ENCODE data around the gene CEPT1.

Gene CEPT1

DNA sequence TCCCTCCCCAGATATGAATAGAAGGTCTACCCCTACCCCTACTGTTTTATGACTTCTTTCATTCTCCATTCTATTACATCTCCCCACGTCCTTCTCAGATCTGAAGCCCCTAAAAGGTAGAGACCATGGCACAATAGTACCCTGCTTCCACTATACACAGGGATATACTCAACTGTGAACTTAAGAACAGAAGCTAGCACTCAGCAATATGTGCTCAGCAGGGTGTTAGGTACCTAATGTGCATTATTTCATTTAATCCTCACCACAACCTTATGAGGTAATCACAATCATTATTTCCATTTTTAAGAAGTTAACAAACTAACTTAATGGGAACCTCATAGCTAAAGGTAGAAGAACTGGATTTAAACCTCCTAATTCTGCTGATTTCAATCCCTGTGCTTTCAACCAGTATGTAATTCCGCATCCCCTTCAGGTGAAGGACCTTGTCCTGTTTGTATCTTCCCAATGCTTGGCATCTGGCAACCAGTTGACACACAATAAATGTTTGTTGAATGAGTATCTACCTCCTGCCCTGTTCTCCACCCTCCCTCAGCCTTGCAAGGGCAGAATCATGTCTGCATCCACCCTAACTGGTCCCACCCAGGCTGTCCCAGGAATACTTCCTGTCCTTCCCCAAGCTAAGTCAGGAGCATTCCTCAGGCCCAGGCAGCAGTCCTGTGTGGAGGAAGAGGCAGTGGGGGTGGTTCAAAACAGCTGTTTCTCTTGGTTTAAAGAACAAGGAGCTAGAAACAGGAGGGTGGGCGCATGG is 53.9 kb downstream of the CEPT1 start:
- no peak for DNase-seq

DNA sequence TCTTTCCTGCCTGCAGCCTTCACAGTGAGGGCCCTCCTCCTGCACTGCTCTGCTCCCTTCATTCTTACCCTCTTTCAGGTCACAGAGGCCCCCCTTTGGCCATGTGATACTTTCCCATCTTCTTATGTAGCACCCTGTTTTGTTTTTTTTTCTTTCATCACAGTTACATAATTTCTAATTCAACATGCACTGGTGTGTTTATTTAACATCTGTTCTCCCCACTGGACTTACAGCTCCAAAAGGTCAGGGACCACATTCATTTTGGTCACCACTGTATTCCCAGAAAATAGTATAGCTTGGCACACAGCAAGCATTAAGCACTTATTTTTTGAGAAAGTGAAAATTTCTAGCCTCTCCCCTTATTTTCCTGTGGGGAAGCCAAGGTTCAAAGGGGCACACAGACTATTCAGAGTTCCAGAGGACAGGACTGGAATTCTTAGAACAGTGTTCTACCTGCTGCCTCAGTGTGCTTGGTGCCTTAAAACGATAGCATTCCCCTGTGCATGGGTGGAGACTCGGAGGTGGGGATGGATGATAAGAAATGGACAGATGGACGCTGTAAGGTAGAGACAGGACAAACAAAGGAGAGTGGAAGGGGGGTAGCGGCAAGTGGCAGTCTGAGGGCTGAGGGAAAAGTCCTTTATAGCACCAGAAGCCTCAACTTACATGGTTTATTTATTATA is 55.1 kb downstream of the CEPT1 start:
- no peak for DNase-seq

DNA sequence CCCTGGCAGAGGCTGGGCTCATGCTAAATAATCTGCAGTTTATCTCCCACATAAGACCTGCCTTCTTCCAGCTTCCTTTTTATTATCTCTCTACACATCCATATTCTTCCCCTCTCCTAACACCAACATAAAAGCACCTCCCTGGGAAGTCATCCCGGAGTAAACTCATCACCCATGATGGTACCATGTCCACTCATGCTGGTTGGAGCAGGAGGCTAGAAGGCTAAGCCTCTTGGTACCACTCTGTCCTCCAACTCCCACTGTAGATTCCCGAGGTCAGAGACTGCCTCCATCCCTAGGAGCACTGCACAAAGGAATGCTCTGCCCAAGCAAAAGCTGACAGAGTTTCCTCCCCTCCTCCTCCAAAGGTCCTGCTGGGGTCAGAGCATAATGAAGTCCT is 56.2 kb downstream of the CEPT1 start:
- DNase-seq, result no peak

DNA sequence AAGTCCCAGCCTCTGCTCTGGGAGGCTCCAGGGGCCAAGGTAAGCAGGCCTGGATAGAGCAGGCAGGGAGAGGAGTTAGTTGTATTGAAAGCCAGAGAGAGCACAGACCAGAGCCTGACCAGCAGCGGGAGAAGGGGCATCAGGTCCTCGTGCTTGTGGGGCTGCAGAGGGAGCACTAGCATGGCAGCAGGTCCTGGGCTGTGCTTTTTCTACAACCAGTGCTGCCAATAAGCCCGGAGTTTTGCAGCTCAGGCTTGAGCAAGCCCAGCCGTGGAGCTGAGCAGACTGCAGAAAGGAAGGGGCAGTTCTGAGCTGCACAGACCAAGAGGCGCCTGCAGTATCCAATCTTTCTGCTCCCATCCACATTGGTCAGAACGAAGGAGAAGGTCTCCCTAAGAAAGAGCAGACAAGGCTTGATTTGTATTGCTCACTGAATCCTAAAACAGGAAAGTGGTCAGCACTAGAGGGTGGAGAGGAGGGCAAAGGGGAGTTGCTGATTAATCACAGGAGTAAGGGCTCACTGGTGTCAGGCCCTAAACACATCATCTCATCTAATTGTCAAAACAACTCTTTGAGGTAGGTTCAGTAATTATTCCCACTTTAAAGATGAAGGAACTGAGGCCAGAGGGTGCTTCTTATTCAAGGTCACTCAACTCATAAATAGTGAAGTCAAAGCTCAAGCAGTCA is 57.7 kb downstream of the CEPT1 start:
- peak; percentile 69 for DNase-seq

DNA sequence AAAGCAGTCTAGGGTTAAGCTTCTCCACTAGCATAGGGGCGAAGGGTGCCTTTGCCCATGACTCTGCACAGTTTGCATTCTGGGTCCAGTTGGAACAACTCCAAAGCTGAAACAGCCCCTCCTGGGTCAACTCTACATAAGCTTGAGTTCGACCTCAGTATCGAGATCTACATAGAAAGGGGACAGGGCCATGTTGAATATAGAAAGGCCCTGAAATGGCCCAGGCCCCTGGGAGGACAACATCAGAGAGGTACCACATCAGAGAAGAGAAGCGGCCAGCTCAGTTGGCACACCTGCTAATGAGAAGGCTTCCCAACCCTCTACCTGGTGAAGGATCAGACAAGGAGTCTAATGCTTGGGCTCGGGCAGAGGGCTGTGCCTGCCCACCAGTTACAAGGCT is 58.8 kb downstream of the CEPT1 start:
- DNase-seq, result no peak

DNA sequence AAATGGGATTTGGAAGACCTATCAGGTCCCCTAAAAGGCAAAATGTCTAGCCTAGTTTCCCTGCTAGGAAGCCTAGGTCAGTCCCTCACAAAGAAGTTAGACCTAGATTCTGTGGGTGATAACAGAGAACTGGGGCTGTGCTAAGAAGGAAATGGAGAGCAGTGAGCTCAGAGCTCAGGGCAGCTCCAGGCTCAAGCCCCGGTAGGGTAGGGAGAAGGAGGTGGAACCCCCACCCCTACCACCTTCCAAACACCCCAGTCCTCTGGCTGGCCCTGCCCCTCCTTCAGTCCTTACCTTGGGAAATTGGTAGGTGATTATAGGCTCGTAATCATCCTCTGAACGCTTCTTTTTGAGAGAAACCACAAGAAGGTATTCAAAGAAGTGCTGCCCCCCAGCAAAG is 59.3 kb downstream of the CEPT1 start:
- DNase-seq, result no peak

DNA sequence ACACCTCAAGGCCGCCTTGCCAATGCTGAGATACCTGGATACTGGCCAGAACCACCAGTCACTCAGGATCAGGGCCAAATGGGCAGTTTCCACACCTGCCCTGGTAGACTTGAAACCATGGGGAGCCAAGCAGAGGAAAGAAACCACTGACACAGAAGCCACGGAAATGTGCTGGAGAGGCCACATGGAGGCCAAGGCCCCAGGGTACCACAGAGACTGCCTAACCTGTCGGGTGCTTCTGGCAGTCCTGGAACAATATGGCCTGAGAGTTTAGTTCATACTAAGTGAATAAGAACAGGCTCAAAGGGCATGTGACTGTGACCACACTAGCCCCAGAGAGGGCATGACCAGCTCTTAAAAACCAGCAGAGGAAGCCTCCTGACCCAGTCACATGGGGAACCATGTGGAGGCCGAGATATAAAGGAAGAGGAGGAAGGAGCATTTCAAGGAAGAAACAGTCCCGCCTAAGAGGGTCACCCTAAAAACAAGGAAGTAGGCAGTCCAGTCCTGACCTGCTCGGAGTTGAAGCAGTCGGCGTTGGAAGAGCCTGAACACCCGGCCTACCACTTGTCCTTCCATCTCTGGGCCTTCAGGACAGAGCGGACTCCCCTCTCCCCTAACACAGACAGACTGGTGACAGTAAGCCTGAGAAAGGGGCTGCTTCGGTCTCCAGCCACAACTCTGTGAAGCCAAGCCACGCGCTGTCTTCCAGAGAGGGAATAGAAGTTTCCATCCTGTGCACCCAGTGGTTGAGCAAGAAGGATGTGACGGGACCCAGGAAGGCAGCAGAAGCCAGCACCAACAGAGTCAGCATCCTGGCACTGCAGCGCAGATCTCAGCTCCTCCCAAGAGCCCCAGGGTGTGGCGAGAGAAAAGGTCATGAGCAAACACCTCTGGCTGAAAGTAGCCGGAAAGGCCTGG is 60.1 kb downstream of the CEPT1 start, which contains the start of gene DENND2D:
Gene DENND2D (minus strand): TSS at position 766 of the 921 bp plus-strand sequence. CDS start 187 bp downstream, at position 579.
- DNase-seq, result peak; percentile 65

DNA sequence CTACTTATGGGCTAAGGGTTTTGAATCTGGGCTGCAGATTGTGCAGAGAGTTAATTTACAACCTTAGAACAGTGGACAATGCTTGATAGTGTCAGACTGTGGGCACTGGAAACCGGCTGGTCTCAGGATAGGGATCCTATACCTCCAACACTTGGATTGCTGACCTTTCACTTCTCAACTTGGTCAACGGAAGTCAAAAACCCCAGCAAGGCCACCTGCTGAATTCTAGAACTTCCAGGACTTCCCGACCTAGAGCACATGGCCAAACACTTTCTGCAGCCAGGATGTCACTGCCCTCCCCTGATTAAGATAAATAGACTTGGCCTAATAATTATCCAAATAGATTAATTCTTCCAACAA is 60.8 kb downstream of the CEPT1 start:
- no peak for DNase-seq

DNA sequence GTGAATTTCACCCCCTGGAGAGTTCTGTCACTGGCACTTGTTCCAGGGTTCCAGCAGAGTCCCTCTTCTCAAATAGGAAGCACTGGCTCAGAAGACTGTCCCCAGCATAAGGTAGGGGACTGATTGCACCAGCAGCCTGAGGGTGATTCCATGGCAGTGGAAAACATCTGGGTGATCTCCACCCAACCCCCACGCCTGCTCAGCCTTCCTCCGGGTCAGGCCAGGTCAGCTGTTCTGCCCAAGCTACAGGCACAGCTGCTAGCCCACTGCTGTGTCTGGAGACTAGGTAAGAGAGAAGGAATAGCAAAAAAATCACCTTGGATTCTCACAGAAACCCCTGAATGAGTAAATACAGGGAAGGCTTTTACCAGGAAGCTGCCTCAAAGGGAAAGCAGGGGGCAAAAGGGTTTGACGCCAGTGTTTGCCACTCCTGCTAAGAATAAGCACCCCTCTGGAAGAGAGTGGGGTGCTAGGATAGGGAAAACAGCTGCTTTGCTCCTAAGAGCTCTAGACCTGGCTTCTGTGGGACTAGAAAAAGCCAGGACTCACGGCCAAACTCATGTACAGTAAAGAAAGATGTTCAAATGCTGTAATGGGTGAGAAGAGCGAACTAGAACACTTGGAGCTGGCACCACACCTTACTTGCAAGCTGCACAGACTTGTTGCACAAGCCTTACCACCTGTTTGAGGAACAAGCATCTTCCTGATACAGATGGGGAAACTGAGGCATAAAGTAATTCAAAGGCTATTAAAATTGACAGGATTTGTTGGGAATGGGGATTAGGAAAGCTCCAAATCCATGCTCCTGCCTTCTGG is 61.5 kb downstream of the CEPT1 start:
- DNase-seq, result no peak

DNA sequence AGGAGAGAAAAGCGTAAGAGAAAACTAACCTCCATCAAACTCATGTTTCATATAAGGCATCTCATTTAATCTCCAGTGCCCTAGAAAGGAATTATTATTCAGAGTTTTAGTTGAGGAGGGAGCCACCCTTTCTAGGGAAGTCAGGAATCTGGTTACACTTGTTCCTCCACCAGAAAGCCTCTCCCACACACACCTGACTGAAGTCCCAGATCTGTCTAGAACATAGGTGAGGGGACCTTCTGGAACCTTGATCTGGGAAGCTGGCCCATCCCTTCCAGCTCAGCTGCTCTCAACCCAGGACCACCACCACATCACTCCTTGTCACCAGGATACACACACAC is 62.3 kb downstream of the CEPT1 start:
- DNase-seq, result no peak

DNA sequence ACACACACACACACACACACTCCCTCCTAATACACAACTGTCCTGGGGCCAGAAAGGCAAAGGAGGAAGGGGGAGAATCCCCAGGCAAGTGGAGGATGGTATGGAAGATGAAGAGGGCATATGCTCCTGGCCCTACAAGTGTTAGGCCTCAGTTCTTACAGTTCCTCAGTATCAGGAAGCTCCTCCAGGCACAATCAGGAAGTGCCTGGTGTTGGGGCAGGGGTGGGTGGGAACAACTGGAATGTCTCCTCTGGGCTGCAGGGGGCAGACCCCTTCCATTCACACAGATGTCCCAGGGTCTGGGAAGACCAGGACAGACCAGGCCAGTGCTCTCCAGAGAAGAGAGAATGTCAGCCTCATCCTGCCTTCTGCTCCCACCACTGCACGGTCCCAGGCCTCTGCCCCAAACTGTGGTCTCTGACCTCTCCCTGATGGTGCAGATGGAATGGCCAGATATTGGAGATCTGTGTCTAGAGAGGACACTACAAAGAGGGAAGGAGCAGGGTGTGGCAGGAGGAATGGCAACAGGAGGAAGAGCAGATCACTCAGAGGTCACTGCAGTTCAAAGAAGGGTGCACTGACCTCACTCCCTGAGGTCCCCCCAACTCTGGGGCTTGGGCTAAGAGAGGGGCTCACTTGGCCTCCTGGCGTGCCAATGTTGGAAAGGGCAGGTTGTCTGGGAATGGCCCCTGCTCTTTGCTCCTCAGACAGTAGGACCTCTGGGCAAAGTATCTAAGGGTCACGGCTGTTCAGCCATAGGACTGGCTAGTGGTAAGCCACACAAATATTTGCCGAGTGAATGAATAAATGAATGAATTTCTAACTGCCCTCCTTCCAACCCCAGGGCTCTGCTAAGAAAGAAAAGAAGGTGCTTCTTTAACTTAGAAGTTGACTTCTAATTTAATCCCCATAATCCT is 62.9 kb downstream of the CEPT1 start:
- no peak for DNase-seq

DNA sequence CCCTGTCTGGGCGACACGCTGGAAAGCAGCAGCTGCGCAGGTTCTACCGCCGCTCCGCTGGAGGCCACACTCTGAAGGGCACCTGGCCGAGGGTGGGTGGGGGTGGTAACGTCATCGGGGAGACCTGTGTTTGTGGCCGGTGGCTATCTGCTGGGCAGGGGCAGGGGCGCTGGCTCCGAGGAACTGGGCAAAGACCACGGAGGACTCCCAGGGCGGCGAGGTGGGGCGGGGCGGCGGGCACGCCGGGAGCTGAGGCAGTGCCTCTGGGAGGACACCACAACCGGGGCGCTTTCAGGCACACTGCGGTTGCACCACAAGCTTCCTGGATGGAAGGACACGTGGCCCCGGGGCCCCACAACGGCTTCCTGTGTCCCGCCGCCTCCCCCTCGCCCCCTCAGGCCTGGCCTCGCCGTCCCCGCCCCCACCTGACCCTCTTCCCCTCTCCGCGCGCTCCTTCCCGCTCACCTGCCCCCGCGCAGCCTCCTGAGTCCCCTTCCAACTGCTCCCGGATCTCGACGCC is 63.7 kb downstream of the CEPT1 start:
- peak; percentile 86 for DNase-seq

DNA sequence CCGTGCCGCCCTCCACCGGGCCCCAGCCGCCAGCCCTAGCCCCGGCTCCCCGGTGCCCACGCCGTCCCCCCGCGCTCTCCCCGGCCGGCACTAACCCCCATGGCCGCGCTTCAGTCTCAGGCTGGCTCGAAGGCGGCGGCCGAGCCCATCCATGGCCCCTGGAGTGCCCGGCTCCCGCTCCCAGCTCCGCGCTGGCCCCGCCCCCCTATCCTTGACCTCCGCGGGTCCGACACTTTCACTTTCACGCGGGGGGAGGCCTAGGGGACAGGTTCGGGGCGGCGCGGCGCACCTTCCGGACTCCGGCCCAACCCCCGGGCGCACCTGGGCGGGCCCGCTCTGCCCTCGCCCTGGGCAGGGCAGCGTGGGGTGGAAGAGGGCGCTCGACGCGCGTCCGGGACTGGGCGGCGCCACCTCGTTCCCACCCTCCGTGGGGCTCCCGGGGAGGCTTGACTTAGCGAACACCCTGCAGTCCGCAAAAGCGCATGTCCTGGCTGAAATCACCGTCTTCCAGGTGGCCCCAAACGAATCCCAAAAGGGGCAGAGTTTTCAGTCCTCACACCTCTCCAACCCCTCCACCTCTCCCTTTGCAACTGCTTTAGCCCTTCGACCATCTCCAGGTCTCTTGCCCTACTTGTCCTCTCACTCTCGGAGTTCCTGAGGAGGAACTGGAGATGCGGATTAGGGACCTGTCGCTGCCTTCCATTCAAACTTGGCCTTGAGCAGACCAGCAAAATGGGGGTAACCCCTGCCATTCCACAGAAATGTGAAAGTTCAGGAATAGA is 64.4 kb downstream of the CEPT1 start:
- peak; percentile 79 for DNase-seq

DNA sequence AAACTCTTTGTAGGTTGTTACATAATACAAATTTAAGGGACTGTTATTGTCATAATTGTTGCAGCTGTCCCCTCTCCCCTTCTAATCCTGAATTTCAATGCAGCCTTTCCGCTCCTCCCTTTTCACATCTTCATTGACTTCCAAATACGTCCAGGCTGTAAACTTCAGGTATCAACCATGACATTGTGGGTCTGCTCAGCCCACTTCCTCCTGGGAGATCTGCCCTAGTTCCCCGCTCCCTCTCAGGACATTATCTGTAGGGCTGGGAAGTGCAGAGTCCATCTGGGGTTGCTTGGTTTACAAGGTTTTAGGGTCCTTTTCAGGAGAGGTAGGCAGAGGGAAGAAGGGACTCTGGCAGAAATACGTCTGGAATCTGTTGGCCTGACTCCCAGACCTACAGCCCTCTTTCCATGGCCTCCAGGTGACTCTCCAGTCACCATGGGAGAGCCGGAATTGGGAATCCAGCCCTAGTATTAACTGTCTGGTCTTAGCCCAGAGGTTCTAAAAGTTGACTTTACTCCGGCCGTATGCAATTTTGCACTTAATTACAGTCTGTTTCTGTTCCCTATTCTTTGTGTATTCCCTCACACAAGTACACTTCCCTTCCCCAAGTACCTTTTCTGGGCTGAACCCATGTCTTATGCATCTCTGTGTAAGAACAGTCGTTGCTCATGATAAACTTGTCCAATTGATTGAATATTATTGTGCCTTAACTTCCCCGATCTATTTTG is 65.1 kb downstream of the CEPT1 start:
- no peak for DNase-seq

DNA sequence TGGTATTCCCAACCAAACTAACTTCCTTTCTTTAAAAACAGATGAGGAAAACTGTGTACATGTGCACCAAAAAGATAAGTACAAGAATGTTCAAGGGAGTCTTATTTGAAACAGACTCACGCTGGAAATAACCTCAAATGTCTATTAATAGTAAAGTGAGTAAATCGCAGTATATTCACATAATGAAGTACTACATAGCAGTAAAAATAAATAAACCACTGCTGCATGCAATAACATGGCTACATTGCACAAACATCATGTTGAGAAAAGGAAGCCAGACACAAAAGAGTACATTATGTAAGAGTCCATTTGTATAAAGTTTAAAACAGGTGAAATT is 65.7 kb downstream of the CEPT1 start:
- DNase-seq, result no peak

DNA sequence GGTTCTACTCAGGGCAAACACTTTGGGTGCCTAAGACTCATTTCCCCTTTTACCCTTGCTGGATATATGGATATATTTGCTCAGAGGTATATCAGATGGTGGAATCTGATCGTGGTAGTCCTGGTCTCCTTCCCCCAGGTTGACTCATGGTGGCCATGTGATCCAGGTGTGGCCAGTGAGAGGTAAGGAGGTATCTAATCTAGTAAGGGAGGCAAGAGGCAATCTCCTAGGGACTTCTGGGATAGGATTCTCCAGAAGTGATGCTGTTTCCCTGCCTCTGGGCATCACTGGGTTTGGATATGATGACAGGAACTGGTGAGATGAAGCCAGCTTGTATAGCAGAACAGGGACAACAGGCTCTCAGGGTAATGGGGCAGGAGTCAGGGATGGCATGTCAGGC is 68.9 kb downstream of the CEPT1 start:
- DNase-seq, result no peak

DNA sequence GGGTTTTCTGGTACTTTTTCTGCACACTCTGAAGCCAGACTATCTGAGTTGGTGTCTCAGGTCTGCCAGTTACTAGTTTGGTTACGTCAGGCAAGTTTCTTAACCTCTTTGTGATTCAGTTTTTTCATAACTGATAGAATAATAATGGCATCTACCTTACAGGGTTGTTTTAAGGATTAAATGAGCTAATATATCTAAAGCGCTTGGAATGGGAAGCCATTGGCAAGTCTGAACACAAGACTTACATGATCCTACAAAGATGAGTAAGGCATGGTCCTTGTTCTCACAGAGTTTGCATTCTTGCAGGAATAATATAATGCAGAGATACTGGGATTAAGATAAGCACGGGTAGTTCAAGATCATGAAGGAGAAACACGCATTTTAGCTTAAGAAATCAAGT is 69.6 kb downstream of the CEPT1 start:
- DNase-seq, result no peak

DNA sequence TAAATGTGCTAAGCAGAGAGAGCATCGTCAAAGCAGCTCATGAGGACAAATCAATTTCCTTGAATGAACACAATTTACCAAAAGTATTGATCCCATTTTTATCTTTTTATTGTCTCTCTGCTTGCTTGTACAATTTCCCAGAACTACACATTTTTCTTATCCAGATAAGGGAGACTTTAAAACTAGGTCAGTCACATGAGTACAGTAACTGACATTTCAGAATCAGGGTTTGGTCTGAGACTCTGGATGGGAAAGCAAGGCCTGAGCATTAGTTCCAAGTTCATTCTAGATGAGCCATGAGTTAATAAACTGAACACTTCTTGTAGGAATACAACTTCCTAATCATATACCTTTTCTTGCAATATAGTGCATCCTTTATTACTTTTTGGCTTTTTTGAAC is 71.9 kb downstream of the CEPT1 start:
- no peak for DNase-seq

DNA sequence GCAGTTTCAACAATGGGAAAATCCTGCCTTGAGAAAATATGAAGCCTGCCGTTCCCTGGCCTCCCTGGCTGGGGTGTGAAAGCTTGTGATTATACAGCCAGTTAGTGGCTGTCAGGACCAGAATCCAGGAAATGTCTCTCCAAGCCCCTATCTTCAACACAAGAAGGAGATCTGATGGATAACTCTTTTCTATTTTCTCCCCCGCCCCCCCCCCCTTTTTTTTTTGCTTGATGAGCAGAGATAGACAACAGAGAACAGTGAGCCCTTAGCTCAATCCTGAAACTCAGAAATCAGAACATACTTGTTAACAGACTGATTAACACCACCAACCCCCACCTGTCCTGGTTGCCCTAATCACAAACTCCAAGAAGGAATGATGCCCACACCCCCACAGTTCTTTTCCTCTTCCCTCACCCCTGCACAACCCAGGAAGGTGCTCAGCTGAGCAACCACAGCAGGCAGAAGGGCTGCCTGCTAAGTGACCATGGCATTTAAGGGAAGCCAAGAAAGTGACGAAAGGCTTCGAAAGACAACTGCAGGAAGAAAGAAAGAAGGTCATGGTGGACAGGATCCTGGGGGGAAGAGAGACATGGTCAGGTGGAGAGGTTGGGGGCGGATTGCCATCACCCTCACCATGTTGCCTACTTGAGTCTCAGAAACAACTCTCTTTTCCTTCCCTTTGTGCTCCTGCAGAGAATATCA is 72.8 kb downstream of the CEPT1 start:
- no peak for DNase-seq

Data from CD4-positive, alpha-beta T cell treated with Interferon gamma for 1 hour (primary cell).